ENCODE data around the gene STX8.
"Not testable (repeated sequence)": the region's sequence is repeated elsewhere in the genome, so short reads cannot be mapped to it uniquely, and the experiment has no call there.

The STX8 gene

GRCh38 chr17:9290226-9290613 is 285.4 kb downstream of the STX8 start:
- peak; percentile 32 for DNase-seq

DNA sequence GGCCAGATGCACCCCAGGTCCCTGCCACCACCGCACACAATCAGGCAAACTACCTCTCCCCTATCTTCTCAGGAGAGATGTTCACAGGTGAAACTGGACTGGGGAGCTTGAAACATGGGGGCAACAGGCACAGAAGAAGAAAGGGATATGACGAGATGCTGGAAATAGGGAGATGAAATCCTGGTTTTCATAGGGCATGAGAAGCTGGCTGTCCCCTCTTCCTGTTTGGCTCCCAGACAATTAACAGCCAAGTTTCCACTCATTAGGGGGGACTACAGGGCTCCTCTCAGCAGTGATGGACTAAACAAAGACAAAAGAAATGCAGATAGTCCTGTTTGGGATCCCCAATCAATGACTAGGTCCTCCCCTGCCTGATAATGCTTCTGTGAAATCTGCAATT is 288.3 kb downstream of the STX8 start:
- DNase-seq = no peak

DNA sequence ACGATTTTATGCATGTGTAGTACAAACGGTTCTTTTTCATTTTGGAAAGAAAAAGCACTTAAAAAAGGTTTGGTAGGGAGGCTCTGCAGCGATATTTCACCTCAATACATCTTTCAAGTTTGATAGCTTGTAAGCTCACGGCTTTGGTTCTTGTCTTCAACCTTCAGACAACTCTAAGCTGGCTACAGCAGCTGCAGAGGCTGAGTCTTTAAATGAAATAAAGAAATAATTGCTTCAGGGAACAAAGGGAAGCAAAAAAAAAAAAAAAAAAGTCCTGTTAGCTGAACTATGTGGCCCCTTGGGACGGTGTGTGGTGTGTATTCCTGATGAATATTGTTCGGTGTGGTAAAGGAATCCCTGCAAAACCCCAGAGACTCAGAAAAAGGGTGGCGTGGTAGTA is 289.2 kb downstream of the STX8 start:
- peak; percentile 1 for DNase-seq

- no peak for DNase-seq
Measured at GRCh38 chr17:9285602-9286427, 289.8 kb downstream of the STX8 start.

DNA sequence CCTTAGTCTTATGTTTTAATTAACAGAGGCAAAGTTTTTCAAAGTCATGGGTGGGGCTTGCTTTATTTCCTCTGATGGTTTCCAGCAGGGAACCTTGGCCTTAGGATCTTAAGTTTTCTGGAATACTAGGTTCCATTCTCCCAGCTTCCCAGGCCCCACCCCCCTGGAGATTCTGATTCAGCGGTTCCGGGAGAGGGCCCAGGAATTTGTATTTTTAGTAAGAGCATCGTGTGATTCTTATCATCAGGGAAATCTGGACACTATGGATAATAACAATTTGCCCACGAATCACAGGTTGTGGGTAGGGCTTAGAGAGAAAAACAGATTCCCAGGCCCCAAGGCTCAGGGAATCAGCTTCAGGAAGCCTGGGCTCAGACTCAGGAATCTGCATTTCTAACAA is 290.7 kb downstream of the STX8 start:
- DNase-seq = peak; percentile 42

GRCh38 chr17:9283909-9284308 is 291.7 kb downstream of the STX8 start:
- no peak for DNase-seq

GRCh38 chr17:9279893-9280292 is 295.7 kb downstream of the STX8 start:
- peak; percentile 38 for DNase-seq

- DNase-seq = no peak
Measured at GRCh38 chr17:9274973-9275372, 300.6 kb downstream of the STX8 start.

DNA sequence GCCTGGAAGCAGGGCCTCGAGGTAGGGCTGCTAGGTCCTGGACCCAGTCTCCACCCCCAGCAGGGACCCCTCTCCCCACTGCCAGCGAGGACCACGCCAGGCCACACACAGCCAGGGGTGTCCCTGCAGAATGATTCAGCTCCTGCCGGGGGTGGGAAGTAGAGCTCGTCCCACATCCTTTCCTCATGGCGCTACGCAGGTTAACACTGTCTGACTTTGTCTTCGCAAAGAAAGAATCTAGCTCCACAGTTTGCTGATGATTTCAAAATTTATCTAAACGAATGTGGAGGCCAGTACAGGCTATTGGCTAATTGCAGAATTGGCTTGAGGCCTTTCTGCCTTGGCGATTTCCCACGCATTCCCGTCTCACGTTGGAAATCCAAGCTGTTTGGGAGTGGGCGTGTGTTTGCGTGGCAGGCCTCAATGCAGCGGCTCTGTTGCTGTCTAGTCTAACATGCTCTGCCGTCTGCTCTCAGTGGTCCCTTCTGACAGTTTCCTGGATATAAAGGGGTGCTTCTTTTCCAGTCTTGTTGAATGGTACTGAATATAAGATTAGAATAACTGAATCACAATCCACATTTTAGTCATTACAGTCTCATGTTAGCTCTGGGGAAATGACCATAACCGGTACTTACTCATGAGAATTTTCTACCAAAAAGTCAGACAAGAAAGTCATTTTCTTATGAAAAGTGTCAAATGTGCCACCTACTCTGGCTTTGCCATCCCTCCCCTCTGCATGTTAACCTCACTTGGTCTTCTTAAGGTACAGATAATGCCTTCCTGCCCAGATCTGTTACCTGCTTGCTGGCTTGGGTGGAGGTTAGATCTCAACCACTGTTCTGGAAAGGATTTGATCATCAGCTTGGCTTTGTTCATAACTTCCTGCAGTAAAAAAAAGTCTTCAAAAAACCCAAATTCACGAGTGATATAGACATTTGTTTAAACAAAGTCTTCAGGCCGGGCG is 301.9 kb downstream of the STX8 start:
- no peak for DNase-seq

DNA sequence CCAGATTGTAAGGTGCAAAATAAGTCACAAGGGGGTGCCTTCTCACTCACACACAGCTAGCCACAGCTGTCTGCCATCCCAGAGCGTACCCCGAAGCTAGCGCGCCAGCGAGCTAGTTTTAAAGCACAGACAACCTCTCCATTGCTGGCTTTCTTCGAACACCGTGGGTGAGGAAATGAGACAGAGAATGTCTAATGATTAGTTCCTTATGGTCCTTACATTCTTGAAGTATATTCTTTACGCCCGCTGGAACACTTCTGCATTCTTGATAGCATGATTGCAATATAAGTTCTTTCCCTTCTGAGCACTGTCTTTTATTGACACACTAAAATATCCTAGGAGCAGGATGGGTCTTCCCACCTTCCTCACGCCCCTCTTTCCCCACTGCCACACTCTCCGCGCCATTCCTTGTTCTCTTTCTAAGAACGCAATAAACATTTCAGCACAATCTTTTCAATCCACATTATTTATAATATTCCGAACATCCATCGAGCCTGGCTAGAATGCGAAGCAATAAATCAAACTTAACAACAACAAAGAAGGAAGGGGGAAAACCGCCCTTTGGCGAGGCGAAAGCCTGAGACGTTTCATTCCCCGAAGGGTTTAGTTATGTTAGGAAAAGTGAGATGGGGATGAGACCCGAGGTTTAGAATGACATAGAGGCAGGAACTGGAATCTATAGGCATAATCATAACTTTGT is 303.0 kb downstream of the STX8 start:
- DNase-seq = peak; percentile 28

GRCh38 chr17:9271989-9272388 is 303.6 kb downstream of the STX8 start:
- DNase-seq = no peak

GRCh38 chr17:9270921-9271320 is 304.7 kb downstream of the STX8 start:
- no peak for DNase-seq

DNA sequence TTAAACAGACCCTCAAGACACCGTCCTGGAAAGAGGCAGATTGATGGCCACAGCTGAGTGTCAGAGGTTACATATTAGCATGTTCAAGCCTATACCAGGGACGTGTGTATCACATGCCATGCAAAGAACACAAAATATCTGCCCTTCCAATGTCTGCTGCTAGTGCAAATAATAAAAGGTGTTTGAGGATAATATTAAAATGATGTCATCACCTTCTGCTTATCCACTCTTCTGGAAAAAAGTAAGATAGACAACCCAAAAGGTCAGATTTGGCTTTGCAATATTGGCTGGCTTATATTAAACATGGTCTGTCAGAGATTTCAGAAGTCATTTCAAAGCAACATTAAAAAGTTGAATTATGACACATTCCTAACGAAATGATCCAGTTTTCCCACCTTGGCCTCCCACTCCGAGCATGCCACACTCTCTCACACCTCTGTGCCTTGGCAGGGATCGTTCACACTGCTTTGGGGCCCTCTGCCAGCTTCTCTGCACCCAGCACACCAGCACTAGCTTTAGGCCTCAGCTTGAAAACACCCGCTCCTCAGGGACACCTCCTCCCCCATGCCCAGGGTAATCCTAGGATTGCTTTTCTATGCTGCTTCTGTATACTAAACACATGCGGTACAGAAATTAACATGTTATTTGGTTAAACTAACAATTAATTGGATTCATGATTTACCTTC is 306.1 kb downstream of the STX8 start:
- no peak for DNase-seq

DNA sequence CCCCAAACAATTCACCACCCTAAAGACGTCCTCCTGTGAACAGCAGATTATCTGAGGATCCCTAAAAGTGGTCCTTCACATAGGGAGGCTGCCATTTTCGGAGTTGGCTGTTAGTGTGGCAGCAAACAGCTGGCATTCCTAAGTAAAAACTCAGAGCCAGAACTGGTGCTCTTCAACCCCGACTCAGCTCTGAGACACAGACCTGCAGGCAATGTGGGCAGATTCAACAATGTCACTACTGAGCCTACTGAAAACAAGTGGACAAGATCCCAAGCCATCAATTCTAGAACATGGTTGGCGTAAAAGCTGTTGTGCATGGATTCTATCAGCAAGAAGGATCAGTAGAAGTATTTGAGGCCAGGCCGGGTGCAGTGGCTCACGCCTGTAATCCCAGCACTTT is 307.1 kb downstream of the STX8 start:
- peak; percentile 54 for DNase-seq

DNA sequence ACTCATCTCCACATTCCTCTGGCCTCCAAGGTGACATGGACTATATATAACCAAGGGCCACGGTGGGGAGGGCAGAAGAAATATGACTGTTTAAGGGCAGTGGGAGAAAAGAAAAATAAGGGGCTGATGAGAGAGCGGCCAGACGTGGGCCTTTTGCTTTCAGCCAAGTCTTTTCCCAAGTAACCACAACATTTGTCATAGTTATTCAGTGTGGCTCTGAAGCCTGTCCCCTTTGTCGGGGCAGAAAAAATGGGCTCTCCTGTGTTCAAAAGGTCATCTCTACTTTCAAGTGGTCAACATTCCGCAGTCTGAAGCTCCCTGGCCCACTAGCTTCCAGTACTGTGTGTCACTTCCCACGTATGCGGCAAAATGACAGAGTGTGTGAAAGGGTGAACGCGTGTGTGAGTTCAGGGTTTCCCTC is 308.9 kb downstream of the STX8 start:
- peak; percentile 63 for DNase-seq

- DNase-seq = no peak
Measured at GRCh38 chr17:9266031-9266680, 309.5 kb downstream of the STX8 start.

DNA sequence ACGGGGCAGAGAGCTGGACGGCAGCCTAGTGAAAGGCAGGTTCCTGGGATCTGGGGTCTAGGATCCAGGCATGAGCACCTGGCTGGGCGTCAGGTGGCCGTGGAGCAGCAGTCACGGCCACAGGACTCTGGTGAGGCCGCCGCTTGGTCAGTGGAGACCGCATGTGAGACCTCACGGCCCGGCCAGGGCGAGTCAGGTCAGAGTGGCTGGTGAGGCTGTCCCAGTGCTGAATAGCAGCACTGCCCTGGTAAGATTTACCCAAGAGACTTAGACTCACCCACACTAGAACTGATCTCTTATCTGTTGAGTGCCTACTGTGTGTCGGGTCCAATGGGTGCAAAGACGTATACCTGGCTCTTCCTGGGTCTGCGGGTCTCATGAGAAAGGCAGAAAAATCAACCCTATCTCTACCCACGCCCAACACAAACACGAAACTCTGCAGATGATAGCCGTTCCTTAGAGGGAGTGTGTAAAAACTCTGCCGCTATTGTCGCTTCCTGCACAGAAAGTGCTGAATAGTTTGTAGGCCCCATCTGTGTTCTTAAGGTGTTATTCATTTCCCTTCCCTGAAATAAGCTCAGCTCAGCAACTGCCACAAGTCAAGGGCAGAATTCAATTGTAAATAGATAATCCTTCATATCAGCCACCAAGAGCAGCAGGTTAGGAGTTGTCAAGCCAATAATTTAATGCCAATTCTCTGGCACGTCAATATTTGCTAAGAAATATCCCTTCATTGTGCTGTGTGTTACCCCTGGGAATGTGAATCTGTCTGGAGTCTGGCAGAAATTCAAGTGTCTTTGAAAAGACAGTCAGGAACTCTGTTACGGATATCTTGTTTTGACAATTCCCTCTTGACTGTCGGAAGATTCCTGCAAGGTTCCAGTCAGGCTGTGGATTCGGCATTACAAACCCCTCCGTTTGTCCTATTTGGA is 314.3 kb downstream of the STX8 start:
- DNase-seq = peak; percentile 49

DNA sequence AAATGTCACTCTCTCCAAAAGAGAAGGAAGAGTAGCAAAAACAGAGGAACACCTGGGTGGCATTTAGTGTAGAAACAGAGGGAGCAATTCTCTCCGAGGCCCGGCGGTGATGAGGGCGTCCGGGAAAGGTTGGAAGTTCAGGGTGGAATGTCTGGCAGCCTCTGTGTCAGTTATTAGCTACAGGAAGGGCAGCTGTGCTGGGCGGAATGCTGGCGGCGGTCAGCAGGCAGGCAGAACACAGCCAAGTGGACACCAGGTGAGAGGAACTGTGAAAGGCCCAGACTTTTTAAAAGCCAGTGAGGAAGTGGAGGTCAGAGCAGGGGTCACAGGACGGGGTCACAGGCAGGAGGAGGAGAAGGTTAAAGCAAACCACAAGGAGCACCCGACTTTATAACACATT is 316.2 kb downstream of the STX8 start:
- peak; percentile 85 for DNase-seq

DNA sequence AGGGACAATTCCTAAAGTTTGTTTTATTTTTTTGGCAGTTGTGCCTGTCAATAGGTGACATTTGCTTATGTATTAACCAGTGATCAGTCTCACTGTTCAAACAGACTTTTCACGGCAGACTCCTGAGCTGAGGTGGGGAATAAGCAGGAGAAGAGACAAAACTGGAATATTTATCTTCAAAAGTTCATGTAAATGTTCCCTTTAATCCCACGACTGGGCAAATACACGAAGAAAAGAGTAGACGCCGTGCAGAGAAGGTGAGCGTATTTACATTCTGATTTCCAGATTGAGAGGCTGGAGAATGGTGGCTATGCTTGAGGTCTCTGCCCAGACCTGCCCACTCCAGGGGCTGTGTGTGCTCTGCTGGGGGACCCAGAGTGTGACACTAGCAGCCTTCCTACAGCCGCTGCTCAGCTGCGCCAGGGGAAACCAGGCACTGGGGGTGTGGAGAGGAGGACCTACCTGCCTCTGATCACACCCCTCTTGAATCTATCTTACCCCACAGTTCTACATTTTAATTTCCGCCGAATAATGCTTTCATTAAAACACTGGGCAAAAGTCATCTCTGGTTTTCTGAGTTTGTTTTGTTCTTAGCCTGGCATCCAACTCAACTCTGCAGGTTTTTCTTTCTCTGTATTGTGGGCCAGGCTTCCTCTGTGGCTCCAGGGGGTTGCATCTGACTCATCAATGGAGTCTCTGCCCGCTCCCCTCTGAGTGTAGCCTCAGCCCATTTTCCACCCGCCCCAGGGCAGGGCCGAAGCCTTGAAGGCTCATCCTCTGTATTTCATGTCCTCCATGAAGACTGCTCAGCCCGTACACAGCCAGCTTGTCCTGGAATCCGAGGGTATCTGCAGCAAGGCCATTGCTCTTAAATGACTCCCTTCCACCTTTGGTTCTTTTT is 317.3 kb downstream of the STX8 start:
- peak; percentile 92 for DNase-seq

GRCh38 chr17:9257630-9257965 is 318.0 kb downstream of the STX8 start:
- DNase-seq = not testable (repeated sequence)
